GM21528 (cell line): Measurements from ENCODE around the gene AIG1.
A peak's percentile ranks its signal among the peaks of the same experiment; 100 is the strongest.

Source experiments
- ATAC-seq: cut with Tn5 transposase; IDR thresholded peaks from one replicate; pipeline ENCODE4 v1.9.1; 2021; ENCODE audit warnings: mild to moderate bottlenecking, moderate library complexity; ENCODE audit not compliant: unreplicated experiment, low FRiP score

AIG1 gene

GRCh38 chr6:143090314-143091044, 29.8 kb downstream of the AIG1 start:
- ATAC-seq: no peak

- ATAC-seq: no peak
Observed at GRCh38 chr6:143092768-143093167, 32.1 kb downstream of the AIG1 start.

GRCh38 chr6:143093290-143093689, 32.6 kb downstream of the AIG1 start:
- no peak for ATAC-seq

- no peak for ATAC-seq
Observed at GRCh38 chr6:143096403-143096802, 35.7 kb downstream of the AIG1 start.

GRCh38 chr6:143097224-143097795, 36.6 kb downstream of the AIG1 start:
- no peak for ATAC-seq

- ATAC-seq: peak; percentile 87
Observed at GRCh38 chr6:143098054-143098671, 37.5 kb downstream of the AIG1 start.

- no peak for ATAC-seq
Observed at GRCh38 chr6:143099647-143100046, 39.0 kb downstream of the AIG1 start.

- no peak for ATAC-seq
Observed at GRCh38 chr6:143100429-143100828, 39.7 kb downstream of the AIG1 start.

- no peak for ATAC-seq
Observed at GRCh38 chr6:143103916-143104315, 43.2 kb downstream of the AIG1 start.

GRCh38 chr6:143107440-143107839, 46.8 kb downstream of the AIG1 start:
- no peak for ATAC-seq

GRCh38 chr6:143107911-143108761, 47.4 kb downstream of the AIG1 start:
- ATAC-seq: no peak

GRCh38 chr6:143109196-143109595, 48.5 kb downstream of the AIG1 start:
- ATAC-seq: no peak

- no peak for ATAC-seq
Observed at GRCh38 chr6:143110572-143110971, 49.9 kb downstream of the AIG1 start.

GRCh38 chr6:143110996-143111395, 50.3 kb downstream of the AIG1 start:
- ATAC-seq: no peak

GRCh38 chr6:143111443-143111842, 50.8 kb downstream of the AIG1 start:
- ATAC-seq: no peak

- ATAC-seq: no peak
Observed at GRCh38 chr6:143112084-143112768, 51.5 kb downstream of the AIG1 start.

GRCh38 chr6:143112837-143113236, 52.1 kb downstream of the AIG1 start:
- ATAC-seq: no peak

GRCh38 chr6:143115728-143116127, 55.0 kb downstream of the AIG1 start:
- no peak for ATAC-seq

- no peak for ATAC-seq
Observed at GRCh38 chr6:143117108-143117507, 56.4 kb downstream of the AIG1 start.

GRCh38 chr6:143119260-143119659, 58.6 kb downstream of the AIG1 start:
- ATAC-seq: no peak
